Tibial nerve (tissue), 4 donors: ENCODE results near the gene DENND1A.

Experiments
- EP300 ChIP-seq, 2 donors: sonication (generic); formaldehyde crosslinking; IDR thresholded peaks; one replicate each; pipeline ENCODE4 v1.6.1; 2017; ENCODE audit warnings: antibody characterized with exemption in 2 of 2, mild to moderate bottlenecking in 1 of 2
- POLR2A ChIP-seq, 2 donors: fragments of 450-650 bp; IDR thresholded peaks; one replicate each; pipeline ENCODE4 v1.6.1; 2017; ENCODE audit warnings: antibody characterized with exemption in 2 of 2, mild to moderate bottlenecking in 2 of 2, moderate library complexity in 2 of 2
- TF ChIP-seq, protein P1 (sequence below), 5 experiments: fragments of 200-600 bp in 3 of 5; fragments of 450-650 bp in 2 of 5; sonication (generic) in 3 of 5; IDR thresholded peaks; one replicate each; pipeline ENCODE4 v1.5.1; 2016 to 2019; ENCODE audit warnings: antibody characterized with exemption in 5 of 5, mild to moderate bottlenecking in 3 of 5, moderate library complexity in 2 of 5

DNA sequence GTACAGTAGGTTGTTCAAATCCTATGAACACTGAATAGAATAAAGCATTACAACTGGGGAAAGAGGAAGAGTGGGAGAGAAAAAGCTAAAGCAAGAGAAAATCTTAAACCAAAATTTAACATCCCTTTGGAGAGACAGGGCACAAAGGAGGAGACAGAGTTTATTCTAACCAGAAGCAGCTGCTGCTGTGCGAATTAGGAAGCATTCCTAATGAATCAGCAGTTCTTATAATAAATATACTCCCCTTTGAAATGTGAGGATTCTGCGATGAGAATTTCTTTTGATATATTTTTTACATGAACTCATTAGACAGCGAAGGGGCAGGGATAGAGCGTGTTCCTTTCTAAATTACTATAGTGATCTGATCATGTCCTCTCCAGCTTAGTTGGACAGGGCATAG lies 233.4 kb downstream of the DENND1A start:
- TF ChIP-seq, protein P1, sequence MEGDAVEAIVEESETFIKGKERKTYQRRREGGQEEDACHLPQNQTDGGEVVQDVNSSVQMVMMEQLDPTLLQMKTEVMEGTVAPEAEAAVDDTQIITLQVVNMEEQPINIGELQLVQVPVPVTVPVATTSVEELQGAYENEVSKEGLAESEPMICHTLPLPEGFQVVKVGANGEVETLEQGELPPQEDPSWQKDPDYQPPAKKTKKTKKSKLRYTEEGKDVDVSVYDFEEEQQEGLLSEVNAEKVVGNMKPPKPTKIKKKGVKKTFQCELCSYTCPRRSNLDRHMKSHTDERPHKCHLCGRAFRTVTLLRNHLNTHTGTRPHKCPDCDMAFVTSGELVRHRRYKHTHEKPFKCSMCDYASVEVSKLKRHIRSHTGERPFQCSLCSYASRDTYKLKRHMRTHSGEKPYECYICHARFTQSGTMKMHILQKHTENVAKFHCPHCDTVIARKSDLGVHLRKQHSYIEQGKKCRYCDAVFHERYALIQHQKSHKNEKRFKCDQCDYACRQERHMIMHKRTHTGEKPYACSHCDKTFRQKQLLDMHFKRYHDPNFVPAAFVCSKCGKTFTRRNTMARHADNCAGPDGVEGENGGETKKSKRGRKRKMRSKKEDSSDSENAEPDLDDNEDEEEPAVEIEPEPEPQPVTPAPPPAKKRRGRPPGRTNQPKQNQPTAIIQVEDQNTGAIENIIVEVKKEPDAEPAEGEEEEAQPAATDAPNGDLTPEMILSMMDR (IDR thresholded peaks at IDR 0.05): no peak
- no peak for TF ChIP-seq POLR2A (IDR thresholded peaks at IDR 0.05)
- no peak for TF ChIP-seq EP300 (IDR thresholded peaks at IDR 0.05)
